Fibroblast of villous mesenchyme (primary cell): ENCODE data around the gene MRPL34. TPM values are rescaled to one million over a fixed set of nuclear protein-coding genes. Genes with fewer than 3 reads are reported as not detected.

ENCODE experiments used
- DNase-seq: peaks from one replicate; pipeline ENCODE4 v3.0.0-alpha.2; 2010; ENCODE audit warnings: low read depth
- H3K4me3 ChIP-seq: 2 replicates; pipeline ENCODE4 v1.5.1; 2011; ENCODE audit warnings: low read depth, mild to moderate bottlenecking, low read length
- total RNA-seq: library from RNA; depleted of rRNA; stranded (reverse); fragments of >200 nt; gene quantifications from 2 replicates; pipeline ENCODE4 v1.2.3, GENCODE V29; 2012
- TF ChIP-seq, protein P1 (sequence below): IDR thresholded peaks from 2 replicates; pipeline ENCODE4 v1.5.1; 2012; ENCODE audit warnings: low read depth, mild to moderate bottlenecking, low read length; ENCODE audit not compliant: insufficient read depth

MRPL34 gene
- total RNA-seq, 1 donor: 29.8 TPM

DNA sequence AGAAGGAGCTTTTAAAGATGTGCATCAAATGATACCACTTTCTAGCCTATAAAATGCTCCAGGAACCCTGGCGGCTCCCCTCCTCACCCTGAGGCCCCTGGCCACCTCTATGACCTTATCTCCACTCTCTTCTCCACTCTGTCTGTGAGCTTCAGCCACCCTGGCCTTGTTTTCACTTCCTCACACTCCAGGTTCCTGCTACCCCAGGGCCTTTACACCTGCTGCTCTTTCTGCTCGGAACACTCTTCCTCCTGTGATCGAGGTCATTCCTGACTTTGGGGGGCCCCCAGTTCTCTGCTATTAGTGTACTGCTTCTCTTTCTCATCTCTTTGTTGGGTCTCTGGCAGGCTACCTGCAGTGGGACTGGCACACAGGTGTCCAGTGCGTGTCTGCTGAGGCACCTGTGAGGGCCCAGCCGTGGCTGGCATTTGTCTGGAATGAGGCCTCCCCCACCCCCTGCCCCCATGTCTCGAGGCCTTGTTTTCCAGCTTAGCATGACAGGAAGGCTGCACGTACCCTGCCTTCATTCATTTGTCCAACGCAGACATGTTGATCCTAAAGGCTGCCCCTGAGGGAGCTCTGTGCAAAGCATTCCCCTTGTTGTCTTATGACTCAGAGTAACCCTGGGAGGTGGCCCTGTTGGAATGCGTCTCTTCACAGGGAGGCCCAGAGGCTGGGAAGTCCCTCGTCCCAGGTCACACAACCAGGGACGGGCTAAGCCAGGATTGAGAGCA is 6.0 kb downstream of the MRPL34 start:
- H3K4me3 ChIP-seq: no peak overlapping the region
- peak; percentile 70 for DNase-seq
- TF ChIP-seq, protein P1, sequence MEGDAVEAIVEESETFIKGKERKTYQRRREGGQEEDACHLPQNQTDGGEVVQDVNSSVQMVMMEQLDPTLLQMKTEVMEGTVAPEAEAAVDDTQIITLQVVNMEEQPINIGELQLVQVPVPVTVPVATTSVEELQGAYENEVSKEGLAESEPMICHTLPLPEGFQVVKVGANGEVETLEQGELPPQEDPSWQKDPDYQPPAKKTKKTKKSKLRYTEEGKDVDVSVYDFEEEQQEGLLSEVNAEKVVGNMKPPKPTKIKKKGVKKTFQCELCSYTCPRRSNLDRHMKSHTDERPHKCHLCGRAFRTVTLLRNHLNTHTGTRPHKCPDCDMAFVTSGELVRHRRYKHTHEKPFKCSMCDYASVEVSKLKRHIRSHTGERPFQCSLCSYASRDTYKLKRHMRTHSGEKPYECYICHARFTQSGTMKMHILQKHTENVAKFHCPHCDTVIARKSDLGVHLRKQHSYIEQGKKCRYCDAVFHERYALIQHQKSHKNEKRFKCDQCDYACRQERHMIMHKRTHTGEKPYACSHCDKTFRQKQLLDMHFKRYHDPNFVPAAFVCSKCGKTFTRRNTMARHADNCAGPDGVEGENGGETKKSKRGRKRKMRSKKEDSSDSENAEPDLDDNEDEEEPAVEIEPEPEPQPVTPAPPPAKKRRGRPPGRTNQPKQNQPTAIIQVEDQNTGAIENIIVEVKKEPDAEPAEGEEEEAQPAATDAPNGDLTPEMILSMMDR: no peak

DNA sequence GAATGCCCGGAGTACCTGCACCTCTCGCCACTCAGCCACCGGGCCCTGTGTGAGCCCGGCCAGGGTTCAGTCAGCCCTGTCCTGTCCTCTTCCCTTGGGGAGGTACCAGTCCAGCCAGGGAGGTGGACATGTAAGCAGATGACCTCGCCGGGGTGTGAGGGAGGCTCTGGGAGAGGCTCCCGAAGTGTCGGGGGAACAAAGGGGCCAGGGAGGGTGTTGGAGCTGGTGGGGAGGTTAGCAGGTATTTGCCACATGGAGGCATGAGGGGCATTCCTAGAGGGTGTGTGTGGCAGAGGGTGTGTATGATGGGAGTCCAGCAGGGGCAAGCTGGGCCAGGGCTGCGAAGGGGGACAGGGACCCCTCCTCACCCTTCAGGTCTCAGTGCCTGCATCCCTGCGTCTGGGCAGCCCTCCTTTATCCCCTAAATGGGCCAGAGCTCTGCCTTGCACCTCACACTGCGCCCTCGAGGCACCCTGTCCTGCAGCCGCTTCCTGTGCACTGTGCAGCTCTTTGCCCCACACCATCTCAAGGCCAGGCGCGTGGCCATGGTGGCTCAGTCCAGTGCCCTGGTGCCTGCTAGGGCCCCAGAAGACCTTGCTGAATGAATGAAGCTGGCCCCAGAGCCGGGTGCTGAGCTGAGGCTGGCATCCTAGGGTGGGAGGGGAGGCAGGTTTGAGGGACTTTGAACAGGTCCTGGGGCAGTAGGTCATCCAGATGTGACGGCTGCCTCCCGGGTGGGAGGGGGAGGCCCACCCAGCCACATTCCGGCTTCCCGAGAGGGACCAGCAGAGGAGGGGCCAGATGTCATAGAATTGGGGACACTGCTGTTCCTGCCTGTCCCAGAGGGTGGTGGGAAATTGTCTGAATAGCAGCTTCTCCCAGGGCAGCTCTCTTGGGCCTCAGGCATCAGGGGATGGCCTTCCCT is 6.8 kb downstream of the MRPL34 start:
- no peak for DNase-seq
- TF ChIP-seq, protein P1: no peak
- H3K4me3 ChIP-seq: no peak overlapping the region

DNA sequence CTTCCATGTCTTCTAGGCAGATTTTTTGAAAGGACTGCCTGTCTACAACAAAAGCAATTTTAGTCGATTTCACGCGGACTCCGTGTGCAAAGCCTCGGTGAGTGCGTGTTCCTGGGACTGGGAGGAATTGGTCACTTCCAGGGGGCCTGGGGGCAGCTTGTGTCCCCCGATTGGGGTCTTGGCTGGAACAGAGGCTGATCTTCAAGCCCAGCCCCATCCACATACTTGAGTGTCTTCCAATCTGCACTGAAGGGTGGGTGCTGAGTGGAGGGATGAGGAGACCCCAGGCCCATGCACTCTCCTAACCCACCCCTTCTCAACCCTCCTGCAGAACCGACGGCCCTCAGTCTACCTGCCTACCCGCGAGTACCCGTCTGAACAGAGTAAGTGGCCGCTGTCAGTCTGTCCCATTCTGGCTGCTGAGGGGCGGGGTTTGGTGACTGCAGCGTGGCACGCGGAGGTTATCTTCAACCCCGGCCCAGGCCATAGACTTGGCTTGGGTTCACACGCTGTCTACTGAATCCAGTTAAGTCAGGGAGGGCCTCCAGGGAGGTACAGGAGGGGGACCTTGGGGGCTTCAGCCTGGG is 8.4 kb downstream of the MRPL34 start:
- no peak overlapping the region for H3K4me3 ChIP-seq
- no peak for DNase-seq
- TF ChIP-seq, protein P1: no peak

DNA sequence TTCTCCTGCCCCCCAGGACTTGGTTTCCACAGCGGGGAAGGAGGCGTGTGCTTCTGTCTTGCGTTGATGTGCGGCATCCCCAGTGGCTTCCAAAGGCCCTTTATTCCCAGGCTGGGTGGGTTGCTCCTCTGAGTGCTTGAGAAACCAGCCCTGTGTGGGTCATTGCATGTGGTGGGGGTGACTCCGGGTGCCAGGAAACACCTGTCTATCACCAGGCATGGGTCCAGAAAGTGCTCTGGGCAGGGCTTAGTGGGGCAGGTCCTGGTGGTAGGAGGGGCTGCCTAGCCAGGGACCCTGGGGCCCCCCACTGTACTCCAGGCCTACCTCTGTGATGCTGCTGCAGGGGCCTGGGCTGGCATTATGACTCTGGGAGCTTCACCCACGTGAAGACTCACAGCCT is 13.3 kb downstream of the MRPL34 start:
- TF ChIP-seq, protein P1: no peak
- no peak overlapping the region for H3K4me3 ChIP-seq
- DNase-seq: no peak

DNA sequence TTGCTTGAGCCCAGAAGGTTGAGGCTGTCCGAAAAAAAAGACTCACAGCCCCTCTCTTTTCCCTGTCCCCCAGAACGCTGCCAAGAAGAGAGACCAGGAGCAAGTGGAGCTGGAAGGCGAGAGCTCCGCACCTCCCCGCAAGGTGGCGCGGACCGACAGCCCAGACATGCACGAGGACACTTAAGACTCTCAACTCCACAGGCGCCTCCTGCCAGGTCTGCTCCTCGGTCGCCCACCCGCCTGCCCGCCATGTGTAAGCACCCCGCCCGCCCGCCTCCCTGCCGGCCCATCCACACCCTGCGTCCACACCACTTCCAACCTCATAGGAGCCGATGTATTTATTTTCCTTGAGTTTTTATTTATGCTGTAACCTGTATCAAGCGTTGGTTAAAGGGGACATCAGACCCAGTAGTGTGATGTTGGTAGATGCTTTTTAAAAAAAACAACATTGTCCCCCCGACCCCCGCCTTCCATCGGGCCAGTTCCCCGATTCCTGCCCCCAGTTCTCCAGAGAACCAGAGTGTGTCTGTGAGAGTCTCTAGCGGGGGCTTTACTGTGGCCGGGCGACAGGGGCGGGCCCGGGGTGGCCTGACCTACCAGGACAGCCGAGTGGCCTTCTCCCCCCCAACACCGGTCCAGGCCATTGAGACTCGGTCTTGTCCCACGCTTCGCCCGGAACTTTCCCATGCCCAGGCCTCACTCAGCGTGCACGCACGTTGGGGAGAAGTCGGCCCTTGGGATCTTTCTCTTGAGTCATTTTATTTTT is 14.0 kb downstream of the MRPL34 start:
- no peak for DNase-seq
- H3K4me3 ChIP-seq: no peak overlapping the region
- TF ChIP-seq, protein P1: no peak

DNA sequence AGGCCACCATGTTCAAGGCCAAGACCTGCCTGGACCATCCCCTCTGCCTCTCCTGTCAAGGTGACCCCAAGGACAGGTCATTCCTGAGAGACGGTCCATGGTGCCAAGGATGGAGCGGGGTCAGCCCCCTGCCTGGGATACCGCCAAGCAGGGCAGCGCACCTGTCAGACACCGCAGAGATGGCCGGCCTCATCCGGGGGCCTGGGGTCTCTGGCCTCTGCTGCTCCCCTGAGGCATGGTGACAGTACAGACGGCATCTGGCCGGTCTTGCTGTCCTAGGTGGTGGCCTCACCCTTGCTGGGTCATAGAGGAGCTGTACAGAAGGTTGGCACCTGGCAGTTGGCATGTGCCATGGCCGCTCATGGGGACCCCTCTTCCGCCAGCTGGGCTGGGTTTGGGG is 14.8 kb downstream of the MRPL34 start:
- no peak overlapping the region for H3K4me3 ChIP-seq
- TF ChIP-seq, protein P1: no peak
- DNase-seq: no peak
